GM23338 (cell line): ENCODE results near the gene CACHD1.

Experiments used
- CTCF ChIP-seq, 2 experiments: fragments of 200-600 bp in 1 of 2; sonication (generic) in 1 of 2; conservative IDR thresholded peaks; 2 replicates each; pipeline versions ENCODE4 v1.5.1 to v1.6.1; 2016 to 2017; ENCODE audit warnings: antibody characterized with exemption in 2 of 2, low read depth in 2 of 2, mild to moderate bottlenecking in 2 of 2, moderate library complexity in 1 of 2
- EZH2 ChIP-seq: fragments of 200-600 bp; sonication (generic); IDR thresholded peaks from one replicate; pipeline ENCODE4 v1.8.0; 2017; ENCODE audit warnings: antibody characterized with exemption, mild to moderate bottlenecking, low read depth; ENCODE audit not compliant: unreplicated experiment
- ZNF114 ChIP-seq: fragments of 250-450 bp; sonication (Bioruptor Pico); IDR thresholded peaks from 2 replicates; pipeline ENCODE4 v1.5.0; 2020; ENCODE audit warnings: mild to moderate bottlenecking, moderate library complexity

GRCh38 chr1:64664299-64664698 is 194.4 kb downstream of the CACHD1 start:
- TF ChIP-seq CTCF (conservative IDR thresholded peaks at IDR 0.05; ENCODE audit: low read depth in 2 of 2) (no peak), ZNF114 (CRISPR knock-in tag) (no peak), EZH2 (no peak)
